GM23338 (cell line): ENCODE results near the gene ARMC9.

ENCODE experiments used
- CREB1 ChIP-seq: fragments of 250-450 bp; sonication (Bioruptor Pico); IDR thresholded peaks from 2 replicates; pipeline ENCODE4 v1.5.0; 2020; ENCODE audit warnings: low read depth, mild to moderate bottlenecking, moderate library complexity
- CTCF ChIP-seq, 2 experiments: fragments of 200-600 bp in 1 of 2; sonication (generic) in 1 of 2; conservative IDR thresholded peaks; 2 replicates each; pipeline versions ENCODE4 v1.5.1 to v1.6.1; 2016 to 2017; ENCODE audit warnings: antibody characterized with exemption in 2 of 2, low read depth in 2 of 2, mild to moderate bottlenecking in 2 of 2, moderate library complexity in 1 of 2
- ETS1 ChIP-seq: IDR thresholded peaks from 2 replicates; pipeline ENCODE4 v1.6.1; 2016; ENCODE audit warnings: antibody characterized with exemption
- EZH2 ChIP-seq: fragments of 200-600 bp; sonication (generic); IDR thresholded peaks from one replicate; pipeline ENCODE4 v1.8.0; 2017; ENCODE audit warnings: antibody characterized with exemption, mild to moderate bottlenecking, low read depth; ENCODE audit not compliant: unreplicated experiment
- EZH2phosphoT487 ChIP-seq: fragments of 200-600 bp; sonication (generic); IDR thresholded peaks from one replicate; pipeline ENCODE4 v1.8.1; 2018; ENCODE audit warnings: antibody characterized with exemption; ENCODE audit not compliant: unreplicated experiment
- POLR2AphosphoS5 ChIP-seq: IDR thresholded peaks from 2 replicates; pipeline ENCODE4 v1.6.1; 2016; ENCODE audit warnings: antibody characterized with exemption, low read depth
- STAT1 ChIP-seq: IDR thresholded peaks from one replicate; pipeline ENCODE4 v1.6.1; 2016; ENCODE audit warnings: antibody characterized with exemption; ENCODE audit not compliant: unreplicated experiment
- ZNF331 ChIP-seq: fragments of 250-450 bp; sonication (Bioruptor Pico); IDR thresholded peaks from 2 replicates; pipeline ENCODE4 v1.5.0; 2020; ENCODE audit warnings: low read depth, mild to moderate bottlenecking, moderate library complexity
- ZNF462 ChIP-seq: fragments of 250-450 bp; sonication (Bioruptor Pico); IDR thresholded peaks from 2 replicates; pipeline ENCODE4 v1.5.0; 2020; ENCODE audit warnings: mild to moderate bottlenecking, moderate library complexity
- TF ChIP-seq, protein P1 (sequence below): IDR thresholded peaks from one replicate; pipeline ENCODE4 v1.6.1; 2018; ENCODE audit warnings: antibody characterized with exemption; ENCODE audit not compliant: unreplicated experiment

DNA sequence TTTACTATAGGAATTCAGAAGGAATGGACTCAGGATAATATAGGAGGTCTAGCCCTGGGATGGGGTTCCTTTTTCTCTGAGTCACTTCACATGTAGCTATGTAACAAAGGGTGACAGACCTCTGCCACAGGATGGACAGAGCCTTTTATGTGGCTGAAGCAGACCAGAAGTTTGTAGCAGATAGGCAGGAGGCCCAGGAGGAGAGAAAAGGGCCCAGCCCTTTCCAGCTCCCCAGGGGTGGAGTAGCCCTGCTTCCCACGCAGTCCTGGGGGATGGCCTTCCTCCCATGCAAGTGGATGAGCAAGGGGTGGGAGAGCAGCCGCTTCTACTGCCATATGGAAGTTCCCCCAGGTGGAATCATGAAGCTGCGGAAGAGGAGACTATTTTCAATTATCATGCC, 40.3 kb downstream of the ARMC9 start:
- TF ChIP-seq CTCF (conservative IDR thresholded peaks at IDR 0.05; ENCODE audit: low read depth in 2 of 2) (no peak), EZH2phosphoT487 (no peak), EZH2 (no peak), POLR2AphosphoS5 (no peak), ZNF331 (CRISPR knock-in tag) (no peak), CREB1 (CRISPR knock-in tag) (no peak), ZNF462 (no peak), STAT1 (no peak), ETS1 (no peak)
- TF ChIP-seq, protein P1, sequence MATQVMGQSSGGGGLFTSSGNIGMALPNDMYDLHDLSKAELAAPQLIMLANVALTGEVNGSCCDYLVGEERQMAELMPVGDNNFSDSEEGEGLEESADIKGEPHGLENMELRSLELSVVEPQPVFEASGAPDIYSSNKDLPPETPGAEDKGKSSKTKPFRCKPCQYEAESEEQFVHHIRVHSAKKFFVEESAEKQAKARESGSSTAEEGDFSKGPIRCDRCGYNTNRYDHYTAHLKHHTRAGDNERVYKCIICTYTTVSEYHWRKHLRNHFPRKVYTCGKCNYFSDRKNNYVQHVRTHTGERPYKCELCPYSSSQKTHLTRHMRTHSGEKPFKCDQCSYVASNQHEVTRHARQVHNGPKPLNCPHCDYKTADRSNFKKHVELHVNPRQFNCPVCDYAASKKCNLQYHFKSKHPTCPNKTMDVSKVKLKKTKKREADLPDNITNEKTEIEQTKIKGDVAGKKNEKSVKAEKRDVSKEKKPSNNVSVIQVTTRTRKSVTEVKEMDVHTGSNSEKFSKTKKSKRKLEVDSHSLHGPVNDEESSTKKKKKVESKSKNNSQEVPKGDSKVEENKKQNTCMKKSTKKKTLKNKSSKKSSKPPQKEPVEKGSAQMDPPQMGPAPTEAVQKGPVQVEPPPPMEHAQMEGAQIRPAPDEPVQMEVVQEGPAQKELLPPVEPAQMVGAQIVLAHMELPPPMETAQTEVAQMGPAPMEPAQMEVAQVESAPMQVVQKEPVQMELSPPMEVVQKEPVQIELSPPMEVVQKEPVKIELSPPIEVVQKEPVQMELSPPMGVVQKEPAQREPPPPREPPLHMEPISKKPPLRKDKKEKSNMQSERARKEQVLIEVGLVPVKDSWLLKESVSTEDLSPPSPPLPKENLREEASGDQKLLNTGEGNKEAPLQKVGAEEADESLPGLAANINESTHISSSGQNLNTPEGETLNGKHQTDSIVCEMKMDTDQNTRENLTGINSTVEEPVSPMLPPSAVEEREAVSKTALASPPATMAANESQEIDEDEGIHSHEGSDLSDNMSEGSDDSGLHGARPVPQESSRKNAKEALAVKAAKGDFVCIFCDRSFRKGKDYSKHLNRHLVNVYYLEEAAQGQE = no peak
